Hepatocyte (in vitro differentiated cells): ENCODE data around the gene RBBP6.

Source experiments
- CTCF ChIP-seq: fragments of 200-600 bp; sonication (generic); IDR thresholded peaks from 2 replicates; pipeline ENCODE4 v1.5.1; 2016; ENCODE audit warnings: antibody characterized with exemption, mild to moderate bottlenecking; ENCODE audit not compliant: poor library complexity
- EZH2 ChIP-seq: fragments of 200-600 bp; sonication (generic); IDR thresholded peaks from 2 replicates; pipeline ENCODE4 v1.6.1; 2016; ENCODE audit warnings: antibody characterized with exemption, mild to moderate bottlenecking, borderline replicate concordance

GRCh38 chr16:24541233-24541933 lies 2.0 kb downstream of the RBBP6 start:
- no peak for TF ChIP-seq CTCF
- no peak for TF ChIP-seq EZH2
